Neural cell (in vitro differentiated cells): ENCODE data around the gene PEX12. TPM values are rescaled to one million over a fixed set of nuclear protein-coding genes. Genes with fewer than 3 reads are reported as not detected.

Experiments
- H2AFZ ChIP-seq: fragments of 200-600, 300-800 bp; sonication (generic), shearing (Covaris generic); 2 replicates; pipeline ENCODE4 v1.6.0; 2014; ENCODE audit warnings: low read depth, mild to moderate bottlenecking, antibody characterized with exemption, low read length, moderate library complexity
- H3F3A ChIP-seq: fragments of 200-600 bp; shearing (Covaris generic); 2 replicates; pipeline ENCODE4 v1.6.1; 2016; ENCODE audit warnings: mild to moderate bottlenecking, moderate library complexity, mixed read lengths, antibody characterized with exemption, low read length; ENCODE audit not compliant: insufficient read depth, poor library complexity, severe bottlenecking
- H3K27ac ChIP-seq: fragments of 200-600, 300-800 bp; sonication (generic), shearing (Covaris generic); 2 replicates; pipeline ENCODE4 v1.5.1; 2014; ENCODE audit warnings: mild to moderate bottlenecking, low read length, moderate library complexity
- H3K27me3 ChIP-seq: fragments of 300-800, 200-600 bp; sonication (generic), shearing (Covaris generic); 2 replicates; pipeline ENCODE4 v1.6.0; 2014; ENCODE audit warnings: mild to moderate bottlenecking, low read depth, low read length, moderate library complexity; ENCODE audit not compliant: insufficient read depth
- H3K36me3 ChIP-seq: fragments of 300-800, 200-600 bp; sonication (generic), shearing (Covaris generic); 2 replicates; pipeline ENCODE4 v1.5.1; 2014; ENCODE audit warnings: mild to moderate bottlenecking, antibody characterized with exemption, low read length, moderate library complexity; ENCODE audit not compliant: insufficient read depth
- H3K4me2 ChIP-seq: fragments of 300-800, 200-600 bp; sonication (generic), shearing (Covaris generic); 2 replicates; pipeline ENCODE4 v1.6.0; 2014; ENCODE audit warnings: mild to moderate bottlenecking, low read length
- H3K4me3 ChIP-seq: fragments of 300-800, 200-600 bp; sonication (generic), shearing (Covaris generic); 2 replicates; pipeline ENCODE4 v1.5.1; 2014; ENCODE audit warnings: mild to moderate bottlenecking, low read length, moderate library complexity
- H3K79me2 ChIP-seq: fragments of 200-600 bp; shearing (Covaris generic); replicated peaks from 2 replicates; pipeline ENCODE4 v1.6.0; 2014; ENCODE audit warnings: mild to moderate bottlenecking, low read length, moderate library complexity; ENCODE audit not compliant: insufficient read depth
- H3K9ac ChIP-seq: fragments of 300-800, 200-600 bp; sonication (generic), shearing (Covaris generic); 2 replicates; pipeline ENCODE4 v1.6.1; 2016; ENCODE audit warnings: mild to moderate bottlenecking, low read length, mixed read lengths
- H3K9me2 ChIP-seq: fragments of 200-600 bp; shearing (Covaris generic); 2 replicates; pipeline ENCODE4 v1.6.1; 2016; ENCODE audit warnings: mild to moderate bottlenecking, low read length, mixed read lengths; ENCODE audit not compliant: insufficient read depth
- H3K9me3 ChIP-seq: fragments of 200-600, 300-800 bp; sonication (generic), shearing (Covaris generic); 2 replicates; pipeline ENCODE4 v1.6.1; 2016; ENCODE audit warnings: mild to moderate bottlenecking, mixed run types, low read length, moderate library complexity, mixed read lengths
- H4K20me1 ChIP-seq: fragments of 200-600 bp; shearing (Covaris generic); 2 replicates; pipeline ENCODE4 v1.6.1; 2016; ENCODE audit warnings: mild to moderate bottlenecking, mixed run types; ENCODE audit not compliant: insufficient read depth
- EP300 ChIP-seq: fragments of 450-650 bp; conservative IDR thresholded peaks from 2 replicates; pipeline ENCODE4 v1.6.1; 2014; ENCODE audit warnings: antibody characterized with exemption, mild to moderate bottlenecking, moderate library complexity; ENCODE audit not compliant: poor library complexity, severe bottlenecking
- EZH2 ChIP-seq: fragments of 200-600, 300-800 bp; shearing (Covaris generic), sonication (generic); IDR thresholded peaks from 2 replicates; pipeline ENCODE4 v1.6.1; 2014; ENCODE audit warnings: antibody characterized with exemption, low read length, borderline replicate concordance, mild to moderate bottlenecking; ENCODE audit not compliant: insufficient read depth, poor library complexity, severe bottlenecking
- MXI1 ChIP-seq: fragments of 450-650 bp; conservative IDR thresholded peaks from 2 replicates; pipeline ENCODE4 v1.6.1; 2014; ENCODE audit warnings: antibody characterized with exemption, mild to moderate bottlenecking; ENCODE audit not compliant: poor library complexity, severe bottlenecking
- POLR2AphosphoS5 ChIP-seq: IDR thresholded peaks from 2 replicates; pipeline ENCODE4 v1.6.1; 2012
- RAD21 ChIP-seq: fragments of 450-650 bp; conservative IDR thresholded peaks from 2 replicates; pipeline ENCODE4 v1.6.1; 2014; ENCODE audit warnings: antibody characterized with exemption, mild to moderate bottlenecking, moderate library complexity
- SMC3 ChIP-seq: fragments of 450-650 bp; conservative IDR thresholded peaks from 2 replicates; pipeline ENCODE4 v1.6.1; 2014; ENCODE audit warnings: antibody characterized with exemption, mild to moderate bottlenecking, moderate library complexity; ENCODE audit not compliant: poor library complexity
- TAF1 ChIP-seq: IDR thresholded peaks from 2 replicates; pipeline ENCODE4 v1.6.1; 2012; ENCODE audit warnings: low read depth
- polyA plus RNA-seq: library from polyadenylated mRNA; depleted of rRNA; stranded (reverse); fragments of >200 nt; gene quantifications from 2 replicates; pipeline ENCODE4 v1.2.3, GENCODE V29; 2014
- TF ChIP-seq, protein P1 (sequence below): fragments of 450-650 bp; IDR thresholded peaks from 2 replicates; pipeline ENCODE4 v1.5.1; 2014; ENCODE audit warnings: antibody characterized with exemption, mild to moderate bottlenecking, moderate library complexity; ENCODE audit not compliant: poor library complexity, severe bottlenecking
- TF ChIP-seq, protein P2 (sequence below): IDR thresholded peaks from 2 replicates; pipeline ENCODE4 v1.6.1; 2012; ENCODE audit warnings: borderline replicate concordance

PEX12 gene
- polyA plus RNA-seq, 1 donor from 2014 or later = 3.8 TPM

DNA sequence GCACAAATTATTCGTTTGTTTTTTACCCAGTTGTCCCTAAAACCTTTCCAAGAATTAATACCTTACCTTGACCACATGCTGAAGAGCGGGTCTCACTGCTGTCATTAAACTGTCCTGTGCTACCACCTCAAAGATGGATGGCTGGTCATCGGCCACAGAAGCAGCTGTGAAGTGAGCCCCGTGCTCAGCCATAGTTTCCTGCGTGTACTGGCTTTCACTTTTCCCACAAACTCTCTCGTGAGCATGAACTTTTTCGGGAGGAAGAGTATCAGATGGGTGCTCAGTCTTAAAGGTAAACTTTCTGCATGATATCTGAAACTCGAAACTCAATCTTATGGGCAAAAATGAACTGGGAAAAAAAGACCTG is 558 bp downstream of the PEX12 start:
- H3F3A ChIP-seq = no peaks in the 10 kb centered on the region
- H3K9ac ChIP-seq = peak overlapping the region; percentile 96
- H3K4me2 ChIP-seq = peak overlapping the region; percentile 97
- no peaks in the 10 kb centered on the region for H3K36me3 ChIP-seq
- peak overlapping the region; percentile 42 for H2AFZ ChIP-seq
- H3K27ac ChIP-seq = peak overlapping the region; percentile 98
- no peaks in the 10 kb centered on the region for H3K27me3 ChIP-seq
- H4K20me1 ChIP-seq = no peaks in the 10 kb centered on the region
- no peaks in the 10 kb centered on the region for H3K79me2 ChIP-seq
- H3K9me3 ChIP-seq = no peaks in the 10 kb centered on the region
- TF ChIP-seq TAF1 (no peak), RAD21 (no peak), MXI1 (no peak), POLR2AphosphoS5 (no peak), EP300 (no peak), EZH2 (no peak), SMC3 (no peak)
- TF ChIP-seq, protein P1, sequence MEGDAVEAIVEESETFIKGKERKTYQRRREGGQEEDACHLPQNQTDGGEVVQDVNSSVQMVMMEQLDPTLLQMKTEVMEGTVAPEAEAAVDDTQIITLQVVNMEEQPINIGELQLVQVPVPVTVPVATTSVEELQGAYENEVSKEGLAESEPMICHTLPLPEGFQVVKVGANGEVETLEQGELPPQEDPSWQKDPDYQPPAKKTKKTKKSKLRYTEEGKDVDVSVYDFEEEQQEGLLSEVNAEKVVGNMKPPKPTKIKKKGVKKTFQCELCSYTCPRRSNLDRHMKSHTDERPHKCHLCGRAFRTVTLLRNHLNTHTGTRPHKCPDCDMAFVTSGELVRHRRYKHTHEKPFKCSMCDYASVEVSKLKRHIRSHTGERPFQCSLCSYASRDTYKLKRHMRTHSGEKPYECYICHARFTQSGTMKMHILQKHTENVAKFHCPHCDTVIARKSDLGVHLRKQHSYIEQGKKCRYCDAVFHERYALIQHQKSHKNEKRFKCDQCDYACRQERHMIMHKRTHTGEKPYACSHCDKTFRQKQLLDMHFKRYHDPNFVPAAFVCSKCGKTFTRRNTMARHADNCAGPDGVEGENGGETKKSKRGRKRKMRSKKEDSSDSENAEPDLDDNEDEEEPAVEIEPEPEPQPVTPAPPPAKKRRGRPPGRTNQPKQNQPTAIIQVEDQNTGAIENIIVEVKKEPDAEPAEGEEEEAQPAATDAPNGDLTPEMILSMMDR = no peak
- TF ChIP-seq, protein P2, sequence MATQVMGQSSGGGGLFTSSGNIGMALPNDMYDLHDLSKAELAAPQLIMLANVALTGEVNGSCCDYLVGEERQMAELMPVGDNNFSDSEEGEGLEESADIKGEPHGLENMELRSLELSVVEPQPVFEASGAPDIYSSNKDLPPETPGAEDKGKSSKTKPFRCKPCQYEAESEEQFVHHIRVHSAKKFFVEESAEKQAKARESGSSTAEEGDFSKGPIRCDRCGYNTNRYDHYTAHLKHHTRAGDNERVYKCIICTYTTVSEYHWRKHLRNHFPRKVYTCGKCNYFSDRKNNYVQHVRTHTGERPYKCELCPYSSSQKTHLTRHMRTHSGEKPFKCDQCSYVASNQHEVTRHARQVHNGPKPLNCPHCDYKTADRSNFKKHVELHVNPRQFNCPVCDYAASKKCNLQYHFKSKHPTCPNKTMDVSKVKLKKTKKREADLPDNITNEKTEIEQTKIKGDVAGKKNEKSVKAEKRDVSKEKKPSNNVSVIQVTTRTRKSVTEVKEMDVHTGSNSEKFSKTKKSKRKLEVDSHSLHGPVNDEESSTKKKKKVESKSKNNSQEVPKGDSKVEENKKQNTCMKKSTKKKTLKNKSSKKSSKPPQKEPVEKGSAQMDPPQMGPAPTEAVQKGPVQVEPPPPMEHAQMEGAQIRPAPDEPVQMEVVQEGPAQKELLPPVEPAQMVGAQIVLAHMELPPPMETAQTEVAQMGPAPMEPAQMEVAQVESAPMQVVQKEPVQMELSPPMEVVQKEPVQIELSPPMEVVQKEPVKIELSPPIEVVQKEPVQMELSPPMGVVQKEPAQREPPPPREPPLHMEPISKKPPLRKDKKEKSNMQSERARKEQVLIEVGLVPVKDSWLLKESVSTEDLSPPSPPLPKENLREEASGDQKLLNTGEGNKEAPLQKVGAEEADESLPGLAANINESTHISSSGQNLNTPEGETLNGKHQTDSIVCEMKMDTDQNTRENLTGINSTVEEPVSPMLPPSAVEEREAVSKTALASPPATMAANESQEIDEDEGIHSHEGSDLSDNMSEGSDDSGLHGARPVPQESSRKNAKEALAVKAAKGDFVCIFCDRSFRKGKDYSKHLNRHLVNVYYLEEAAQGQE = no peak
- peak overlapping the region; percentile 86 for H3K4me3 ChIP-seq
- H3K9me2 ChIP-seq = no peaks in the 10 kb centered on the region

DNA sequence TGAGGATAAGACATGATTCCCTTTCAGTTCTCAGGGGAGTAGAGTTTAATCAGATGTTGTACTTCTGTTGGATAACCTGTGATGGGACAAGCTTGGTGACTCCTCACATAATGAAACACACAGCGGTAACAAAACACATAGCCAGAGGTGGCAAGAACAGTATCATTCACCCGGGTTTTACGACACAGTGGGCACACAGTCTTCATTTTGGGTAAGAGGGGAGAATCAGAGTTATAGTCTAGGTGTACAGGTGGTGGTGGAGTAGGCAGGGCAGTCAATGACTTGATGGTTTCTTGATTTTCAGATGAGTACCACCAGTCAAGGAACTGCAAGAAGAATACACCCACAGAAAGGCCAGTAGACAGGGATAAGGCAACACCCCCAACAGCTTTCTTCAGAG is 2.6 kb downstream of the PEX12 start:
- Histone ChIP-seq H3K79me2 (no peaks in the 10 kb centered on the region), H3K9me3 (no peaks in the 10 kb centered on the region), H3K4me3 (no peak overlapping the region), H3K4me2 (no peak overlapping the region), H3K36me3 (no peaks in the 10 kb centered on the region), H3K27me3 (no peaks in the 10 kb centered on the region), H3K9ac (no peak overlapping the region), H3K27ac (no peak overlapping the region), H2AFZ (no peak overlapping the region), H4K20me1 (no peaks in the 10 kb centered on the region), H3F3A (no peaks in the 10 kb centered on the region), H3K9me2 (no peaks in the 10 kb centered on the region)
- TF ChIP-seq, protein P2 = no peak
- TF ChIP-seq EZH2 (no peak), POLR2AphosphoS5 (no peak), RAD21 (no peak), SMC3 (no peak), EP300 (no peak), TAF1 (no peak), MXI1 (no peak)
- TF ChIP-seq, protein P1 = no peak
